Trophoblast cell (in vitro differentiated cells and primary cell): ENCODE data around the gene LTBR.
"Not testable (repeated sequence)": the region's sequence is repeated elsewhere in the genome, so short reads cannot be mapped to it uniquely, and the experiment has no call there.

Experiments used
- DNase-seq, 2 donors: peaks; one replicate each; pipeline ENCODE4 v3.0.0-alpha.2; 2016
- H2AFZ ChIP-seq: 2 replicates; pipeline ENCODE4 v1.6.1; 2013; ENCODE audit warnings: low read length, moderate library complexity, mild to moderate bottlenecking; ENCODE audit not compliant: insufficient read depth, poor library complexity
- H2AK5ac ChIP-seq: 2 replicates; pipeline ENCODE4 v1.6.1; 2013; ENCODE audit warnings: mild to moderate bottlenecking, low read length
- H2BK120ac ChIP-seq: 2 replicates; pipeline ENCODE4 v1.6.1; 2013; ENCODE audit warnings: low read length, mild to moderate bottlenecking, moderate library complexity; ENCODE audit not compliant: insufficient read depth, poor library complexity
- H2BK12ac ChIP-seq: 2 replicates; pipeline ENCODE4 v1.6.1; 2013; ENCODE audit warnings: mild to moderate bottlenecking, low read length, moderate library complexity
- H2BK5ac ChIP-seq: 2 replicates; pipeline ENCODE4 v1.6.1; 2013; ENCODE audit warnings: low read length, low read depth, moderate library complexity, mild to moderate bottlenecking; ENCODE audit not compliant: poor library complexity
- H3K14ac ChIP-seq: 2 replicates; pipeline ENCODE4 v1.6.1; 2013; ENCODE audit warnings: mild to moderate bottlenecking, low read length
- H3K18ac ChIP-seq: 2 replicates; pipeline ENCODE4 v1.6.1; 2013; ENCODE audit warnings: mild to moderate bottlenecking, low read length
- H3K23ac ChIP-seq: 2 replicates; pipeline ENCODE4 v1.6.1; 2013; ENCODE audit warnings: low read length
- H3K27ac ChIP-seq: 2 replicates; pipeline ENCODE4 v1.5.1; 2013; ENCODE audit warnings: low read depth, mild to moderate bottlenecking, inconsistent platforms, low read length, moderate library complexity
- H3K27me3 ChIP-seq: 2 replicates; pipeline ENCODE4 v1.6.1; 2013; ENCODE audit warnings: inconsistent platforms, mild to moderate bottlenecking, low read length, moderate library complexity; ENCODE audit not compliant: insufficient read depth
- H3K36me3 ChIP-seq, 2 experiments: 1 replicate in 1 of 2; 2 replicates in 1 of 2; pipeline ENCODE4 v1.6.1; 2013; ENCODE audit warnings: low read length in 2 of 2, mild to moderate bottlenecking in 2 of 2, moderate library complexity in 1 of 2; ENCODE audit not compliant: insufficient read depth in 2 of 2, control insufficient read depth in 1 of 2
- H3K4ac ChIP-seq: 2 replicates; pipeline ENCODE4 v1.6.1; 2013; ENCODE audit warnings: low read depth, mild to moderate bottlenecking, low read length, moderate library complexity
- H3K4me1 ChIP-seq, 2 experiments: 1 replicate in 1 of 2; 2 replicates in 1 of 2; pipeline ENCODE4 v1.6.1; 2013; ENCODE audit warnings: low read length in 2 of 2, mild to moderate bottlenecking in 2 of 2, moderate library complexity in 1 of 2; ENCODE audit not compliant: insufficient read depth in 2 of 2, control insufficient read depth in 1 of 2
- H3K4me2 ChIP-seq: 2 replicates; pipeline ENCODE4 v1.6.1; 2013; ENCODE audit warnings: inconsistent platforms, mild to moderate bottlenecking, low read length, moderate library complexity
- H3K4me3 ChIP-seq: 2 replicates; pipeline ENCODE4 v1.5.1; 2013; ENCODE audit warnings: mild to moderate bottlenecking, low read depth, low read length, inconsistent platforms
- H3K79me1 ChIP-seq: one replicate; pipeline ENCODE4 v1.6.1; 2013; ENCODE audit warnings: low read length
- H3K79me2 ChIP-seq: 2 replicates; pipeline ENCODE4 v1.6.1; 2013; ENCODE audit warnings: low read length, mild to moderate bottlenecking; ENCODE audit not compliant: control insufficient read depth, insufficient read depth, poor library complexity
- H3K9ac ChIP-seq: 2 replicates; pipeline ENCODE4 v1.6.1; 2013; ENCODE audit warnings: mild to moderate bottlenecking, low read length
- H3K9me3 ChIP-seq: 2 replicates; pipeline ENCODE4 v1.6.1; 2013; ENCODE audit warnings: low read depth, mild to moderate bottlenecking, control low read depth, inconsistent platforms, low read length; ENCODE audit not compliant: insufficient read depth
- H4K12ac ChIP-seq: 2 replicates; pipeline ENCODE4 v1.6.1; 2013; ENCODE audit warnings: low read depth, mild to moderate bottlenecking, low read length, moderate library complexity
- H4K8ac ChIP-seq: 2 replicates; pipeline ENCODE4 v1.6.1; 2013; ENCODE audit warnings: low read depth, mild to moderate bottlenecking, low read length, moderate library complexity
- H4K91ac ChIP-seq: one replicate; pipeline ENCODE4 v1.6.1; 2013; ENCODE audit warnings: low read depth, mild to moderate bottlenecking, low read length, moderate library complexity
- WGBS: extraction: QIAGEN DNeasy Blood & Tissue Kit; methylation state at CpG from one replicate; pipeline ENCODE4 v1.1.7; 2013; ENCODE audit warnings: missing lambda C conversion rate; ENCODE audit not compliant: insufficient read length, insufficient coverage; ENCODE audit errors: extremely low coverage; 5-methylcytosine and 5-hydroxymethylcytosine counted together

Gene LTBR

GRCh38 chr12:6336079-6336888 is 47.7 kb upstream of the LTBR start:
- WGBS, result no CpG with 5 or more reads among the region's 12 CpGs
- Histone ChIP-seq H3K27me3 (no peaks in the 10 kb centered on the region), H3K9ac (no peak overlapping the region), H3K4ac (peak overlapping the region; percentile 81), H3K79me2 (peaks cover 35% of the 10 kb centered on the region), H3K9me3 (no peaks in the 10 kb centered on the region), H2AFZ (peak overlapping the region; percentile 42), H3K79me1 (peaks cover 31% of the 10 kb centered on the region), H3K4me1 (peaks cover 33 to 44% of the 10 kb centered on the region in 2 experiments), H3K4me2 (peak overlapping the region; percentile 58), H4K91ac (peak overlapping the region; percentile 97), H3K23ac (no peak overlapping the region), H3K18ac (peak overlapping the region; percentile 93), H4K8ac (peak overlapping the region; percentile 85), H2BK5ac (peak overlapping the region; percentile 94), H2AK5ac (peak overlapping the region; percentile 95), H2BK12ac (peak overlapping the region; percentile 88), H2BK120ac (peak overlapping the region; percentile 89), H3K36me3 (peaks cover 29 to 32% of the 10 kb centered on the region in 2 experiments), H3K4me3 (peak overlapping the region; percentile 25), H4K12ac (peak overlapping the region; percentile 36), H3K27ac (peak overlapping the region; percentile 93), H3K14ac (peak overlapping the region; percentile 96)
- peak; percentile 98 for DNase-seq

- Histone ChIP-seq H3K79me2 (peaks cover 40% of the 10 kb centered on the region), H2BK5ac (peak overlapping the region; percentile 86), H2AFZ (peak overlapping the region; percentile 9), H2BK120ac (peak overlapping the region; percentile 86), H3K9ac (peak overlapping the region; percentile 67), H2AK5ac (peak overlapping the region; percentile 95), H4K91ac (peak overlapping the region; percentile 88), H3K23ac (no peak overlapping the region), H3K27me3 (no peaks in the 10 kb centered on the region), H2BK12ac (peak overlapping the region; percentile 88), H3K9me3 (no peaks in the 10 kb centered on the region), H4K12ac (peak overlapping the region; percentile 15), H3K4me1 (peaks cover 34 to 47% of the 10 kb centered on the region in 2 experiments), H3K36me3 (peaks cover 23 to 26% of the 10 kb centered on the region in 2 experiments), H4K8ac (peak overlapping the region; percentile 83), H3K79me1 (peaks cover 39% of the 10 kb centered on the region), H3K14ac (peak overlapping the region; percentile 46), H3K27ac (peak overlapping the region; percentile 93), H3K4me2 (peak overlapping the region; percentile 58), H3K18ac (peak overlapping the region; percentile 65), H3K4me3 (no peak overlapping the region), H3K4ac (peak overlapping the region; percentile 35)
- no CpG with 5 or more reads among the region's 15 CpGs for WGBS
- peak in 1 of 2 donors; percentile 48 for DNase-seq
These were observed 46.8 kb upstream of the LTBR start for GRCh38 chr12:6336889-6337853.

- peak overlapping the region; percentile 5 for H3K27ac ChIP-seq
- H2BK12ac ChIP-seq, result no peak overlapping the region
- H3K9ac ChIP-seq, result no peak overlapping the region
- no peaks in the 10 kb centered on the region for H3K9me3 ChIP-seq
- WGBS, result no CpG with 5 or more reads among the region's 12 CpGs
- H3K4me3 ChIP-seq, result no peak overlapping the region
- H2BK5ac ChIP-seq, result no peak overlapping the region
- H3K14ac ChIP-seq, result no peak overlapping the region
- H3K79me2 ChIP-seq, result peaks cover 40% of the 10 kb centered on the region
- peak overlapping the region; percentile 48 for H3K4ac ChIP-seq
- H2AFZ ChIP-seq, result no peak overlapping the region
- H3K4me1 ChIP-seq, result peaks cover 39 to 52% of the 10 kb centered on the region in 2 experiments
- peak overlapping the region; percentile 14 for H3K18ac ChIP-seq
- H3K79me1 ChIP-seq, result peaks cover 42% of the 10 kb centered on the region
- peak overlapping the region; percentile 7 for H4K12ac ChIP-seq
- H3K27me3 ChIP-seq, result no peaks in the 10 kb centered on the region
- H4K91ac ChIP-seq, result no peak overlapping the region
- H3K36me3 ChIP-seq, result peaks cover 18% of the 10 kb centered on the region in 2 experiments
- no peak overlapping the region for H2AK5ac ChIP-seq
- H3K23ac ChIP-seq, result no peak overlapping the region
- no peak overlapping the region for H3K4me2 ChIP-seq
- peak; percentile 37 to 62 for DNase-seq
- H2BK120ac ChIP-seq, result no peak overlapping the region
- no peak overlapping the region for H4K8ac ChIP-seq
These were observed 46.0 kb upstream of the LTBR start for GRCh38 chr12:6337958-6338433.

GRCh38 chr12:6338536-6338935 is 45.4 kb upstream of the LTBR start:
- not testable (repeated sequence) for H3K14ac ChIP-seq, H3K27ac ChIP-seq, DNase-seq, H4K8ac ChIP-seq, H3K4ac ChIP-seq, H3K27me3 ChIP-seq, H3K23ac ChIP-seq, H3K4me2 ChIP-seq, H3K9ac ChIP-seq, H2BK5ac ChIP-seq, H4K91ac ChIP-seq, H2AFZ ChIP-seq, H4K12ac ChIP-seq, H3K18ac ChIP-seq, H2BK12ac ChIP-seq, H2BK120ac ChIP-seq, H2AK5ac ChIP-seq, H3K4me3 ChIP-seq, H3K9me3 ChIP-seq
- H3K79me1 ChIP-seq, result peaks cover 42% of the 10 kb centered on the region
- WGBS, result no CpG with 5 or more reads among the region's 8 CpGs
- peaks cover 40% of the 10 kb centered on the region for H3K79me2 ChIP-seq
- peaks cover 39 to 52% of the 10 kb centered on the region in 2 experiments for H3K4me1 ChIP-seq
- peaks cover 13% of the 10 kb centered on the region in 2 experiments for H3K36me3 ChIP-seq
